Peyer's patch (tissue), 4 donors: ENCODE results near the gene CCDC85B.

ENCODE experiments used
- POLR2A ChIP-seq, 2 donors: fragments of 450-650 bp; IDR thresholded peaks; one replicate each; pipeline ENCODE4 v1.5.1; 2017; ENCODE audit warnings: antibody characterized with exemption in 2 of 2, mild to moderate bottlenecking in 2 of 2, moderate library complexity in 2 of 2
- TF ChIP-seq, protein P1 (sequence below), 6 experiments: fragments of 450-650 bp in 4 of 6; fragments of 200-600 bp in 2 of 6; sonication (generic) in 1 of 6; IDR thresholded peaks; one replicate each; pipeline ENCODE4 v1.5.1; 2017 to 2019; ENCODE audit warnings: antibody characterized with exemption in 6 of 6, mild to moderate bottlenecking in 3 of 6, moderate library complexity in 1 of 6

DNA sequence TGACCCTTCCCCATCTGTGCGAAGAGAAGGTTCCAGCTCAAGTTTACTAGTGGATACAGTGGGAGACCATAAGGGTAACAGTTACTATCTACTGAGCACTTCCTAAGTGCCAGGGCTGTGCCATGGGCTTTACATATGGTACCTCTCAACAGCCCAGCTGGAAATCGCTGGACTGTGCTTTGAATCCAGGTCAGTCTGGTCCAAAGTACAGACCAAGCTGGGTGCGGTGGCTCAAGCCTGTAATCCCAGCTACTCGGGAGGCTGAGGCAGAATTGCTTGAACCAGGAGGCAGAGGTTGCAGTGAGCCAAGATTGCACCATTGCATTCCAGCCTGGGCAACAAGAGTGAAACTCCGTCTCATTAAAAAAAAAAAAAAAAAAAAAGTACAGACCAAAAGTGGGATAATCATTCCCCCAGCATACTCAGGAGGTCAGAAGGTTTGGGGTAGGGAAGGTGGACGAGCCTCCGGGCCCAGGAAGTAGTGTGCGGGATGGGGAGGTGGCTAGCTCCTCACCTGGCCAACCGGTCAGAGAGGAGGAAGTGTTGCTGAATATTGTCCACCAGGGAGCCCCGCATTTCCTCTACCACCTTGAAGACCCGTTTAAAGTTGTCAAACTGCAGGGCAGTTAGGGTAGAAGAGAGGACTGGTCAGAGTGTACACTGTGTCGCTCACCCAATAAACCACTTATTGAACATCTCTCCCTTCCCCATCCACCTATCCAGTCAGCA is 4.5 kb upstream of the CCDC85B start:
- TF ChIP-seq, protein P1, sequence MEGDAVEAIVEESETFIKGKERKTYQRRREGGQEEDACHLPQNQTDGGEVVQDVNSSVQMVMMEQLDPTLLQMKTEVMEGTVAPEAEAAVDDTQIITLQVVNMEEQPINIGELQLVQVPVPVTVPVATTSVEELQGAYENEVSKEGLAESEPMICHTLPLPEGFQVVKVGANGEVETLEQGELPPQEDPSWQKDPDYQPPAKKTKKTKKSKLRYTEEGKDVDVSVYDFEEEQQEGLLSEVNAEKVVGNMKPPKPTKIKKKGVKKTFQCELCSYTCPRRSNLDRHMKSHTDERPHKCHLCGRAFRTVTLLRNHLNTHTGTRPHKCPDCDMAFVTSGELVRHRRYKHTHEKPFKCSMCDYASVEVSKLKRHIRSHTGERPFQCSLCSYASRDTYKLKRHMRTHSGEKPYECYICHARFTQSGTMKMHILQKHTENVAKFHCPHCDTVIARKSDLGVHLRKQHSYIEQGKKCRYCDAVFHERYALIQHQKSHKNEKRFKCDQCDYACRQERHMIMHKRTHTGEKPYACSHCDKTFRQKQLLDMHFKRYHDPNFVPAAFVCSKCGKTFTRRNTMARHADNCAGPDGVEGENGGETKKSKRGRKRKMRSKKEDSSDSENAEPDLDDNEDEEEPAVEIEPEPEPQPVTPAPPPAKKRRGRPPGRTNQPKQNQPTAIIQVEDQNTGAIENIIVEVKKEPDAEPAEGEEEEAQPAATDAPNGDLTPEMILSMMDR (IDR thresholded peaks at IDR 0.05) = no peak
- TF ChIP-seq POLR2A (IDR thresholded peaks at IDR 0.05) = no peak
